H9 (cell line): ENCODE results near the gene NOP53. TPM values are rescaled to one million over a fixed set of nuclear protein-coding genes. Genes with fewer than 3 reads are reported as not detected.

ENCODE experiments used
- DNase-seq: peaks from one replicate; pipeline ENCODE4 v3.0.0-alpha.2; 2017
- H2AFZ ChIP-seq: one replicate; pipeline ENCODE4 v1.6.1; 2013; ENCODE audit warnings: mild to moderate bottlenecking, low read length, control low read depth, moderate library complexity
- H2AK5ac ChIP-seq: 2 replicates; pipeline ENCODE4 v1.6.1; 2013; ENCODE audit warnings: low read length, control low read depth, mixed read lengths; ENCODE audit not compliant: insufficient read length
- H2BK120ac ChIP-seq: one replicate; pipeline ENCODE4 v1.6.1; 2013; ENCODE audit warnings: low read depth, mild to moderate bottlenecking, low read length, control low read depth, inconsistent platforms; ENCODE audit not compliant: poor library complexity, severe bottlenecking
- H2BK12ac ChIP-seq: 2 replicates; pipeline ENCODE4 v1.6.1; 2013; ENCODE audit warnings: low read length, control low read depth, mixed read lengths, low read depth; ENCODE audit not compliant: insufficient read length
- H2BK15ac ChIP-seq: 2 replicates; pipeline ENCODE4 v1.6.1; 2013; ENCODE audit warnings: low read depth, low read length, control low read depth
- H2BK20ac ChIP-seq: one replicate; pipeline ENCODE4 v1.6.1; 2013; ENCODE audit warnings: low read depth, mild to moderate bottlenecking, low read length, control low read depth, inconsistent platforms; ENCODE audit not compliant: poor library complexity, severe bottlenecking
- H2BK5ac ChIP-seq: 2 replicates; pipeline ENCODE4 v1.6.1; 2013; ENCODE audit warnings: low read length, control low read depth, mixed read lengths; ENCODE audit not compliant: insufficient read length
- H3K14ac ChIP-seq: 2 replicates; pipeline ENCODE4 v1.6.1; 2013; ENCODE audit warnings: low read length, control low read depth; ENCODE audit not compliant: insufficient read depth
- H3K18ac ChIP-seq: 2 replicates; pipeline ENCODE4 v1.6.1; 2013; ENCODE audit warnings: low read depth, mild to moderate bottlenecking, mixed read lengths, low read length, control low read depth; ENCODE audit not compliant: insufficient read length
- H3K23ac ChIP-seq: 2 replicates; pipeline ENCODE4 v1.6.1; 2013; ENCODE audit warnings: low read length, control low read depth, mixed read lengths, low read depth; ENCODE audit not compliant: insufficient read length
- H3K23me2 ChIP-seq: 2 replicates; pipeline ENCODE4 v1.6.1; 2013; ENCODE audit warnings: low read depth, mild to moderate bottlenecking, mixed read lengths, low read length, control low read depth; ENCODE audit not compliant: insufficient read length, poor library complexity, severe bottlenecking
- H3K27ac ChIP-seq: 2 replicates; pipeline ENCODE4 v1.5.1; 2013; ENCODE audit warnings: low read length, control low read depth, mixed read lengths, low read depth; ENCODE audit not compliant: insufficient read length
- H3K27me3 ChIP-seq: 2 replicates; pipeline ENCODE4 v1.6.1; 2013; ENCODE audit warnings: low read length, control low read depth, inconsistent platforms; ENCODE audit not compliant: insufficient read depth
- H3K4ac ChIP-seq: 2 replicates; pipeline ENCODE4 v1.6.1; 2013; ENCODE audit warnings: low read depth, mild to moderate bottlenecking, control low read depth, inconsistent platforms, low read length, moderate library complexity
- H3K4me1 ChIP-seq: 2 replicates; pipeline ENCODE4 v1.6.1; 2013; ENCODE audit warnings: low read length, control low read depth, inconsistent platforms; ENCODE audit not compliant: insufficient read depth
- H3K4me2 ChIP-seq: 2 replicates; pipeline ENCODE4 v1.6.1; 2013; ENCODE audit warnings: low read length, control low read depth, mixed read lengths; ENCODE audit not compliant: insufficient read length, insufficient read depth
- H3K56ac ChIP-seq: 2 replicates; pipeline ENCODE4 v1.6.1; 2013; ENCODE audit warnings: low read depth, mild to moderate bottlenecking, mixed read lengths, low read length, control low read depth; ENCODE audit not compliant: insufficient read length
- H3K79me1 ChIP-seq: 2 replicates; pipeline ENCODE4 v1.6.1; 2013; ENCODE audit warnings: low read depth, mild to moderate bottlenecking, moderate library complexity, low read length, control low read depth, inconsistent platforms; ENCODE audit not compliant: insufficient read depth, poor library complexity, severe bottlenecking
- H3K79me2 ChIP-seq: 2 replicates; pipeline ENCODE4 v1.6.1; 2013; ENCODE audit warnings: low read length, control low read depth, inconsistent platforms; ENCODE audit not compliant: insufficient read depth
- H3K9ac ChIP-seq: 2 replicates; pipeline ENCODE4 v1.6.1; 2013; ENCODE audit warnings: low read length, control low read depth, mixed read lengths; ENCODE audit not compliant: insufficient read length; ENCODE audit errors: extremely low read depth
- H3K9me3 ChIP-seq: one replicate; pipeline ENCODE4 v1.6.1; 2013; ENCODE audit warnings: low read depth, low read length, inconsistent platforms; ENCODE audit not compliant: control insufficient read depth
- H3T11ph ChIP-seq: one replicate; pipeline ENCODE4 v1.6.1; 2013; ENCODE audit warnings: mild to moderate bottlenecking, low read length, control low read depth, inconsistent platforms
- H4K20me1 ChIP-seq: one replicate; pipeline ENCODE4 v1.6.1; 2013; ENCODE audit not compliant: control insufficient read depth, insufficient read length, insufficient read depth
- H4K5ac ChIP-seq: 2 replicates; pipeline ENCODE4 v1.6.1; 2013; ENCODE audit warnings: low read depth, mild to moderate bottlenecking, mixed read lengths, low read length, control low read depth; ENCODE audit not compliant: insufficient read length
- H4K8ac ChIP-seq: replicated peaks from 2 replicates; pipeline ENCODE4 v1.6.1; 2013; ENCODE audit warnings: low read length, control low read depth, mixed read lengths, low read depth; ENCODE audit not compliant: insufficient read length
- H4K91ac ChIP-seq: 2 replicates; pipeline ENCODE4 v1.6.1; 2013; ENCODE audit warnings: low read depth, mild to moderate bottlenecking, moderate library complexity, mixed read lengths, low read length, control low read depth; ENCODE audit not compliant: insufficient read length
- H3K27ac Mint-ChIP-seq, 3 experiments: 2 replicates in 2 of 3; 3 replicates in 1 of 3; pipeline ENCODE4 v1.8.0; 2020 to 2021; ENCODE audit warnings: mixed read lengths in 3 of 3, mild to moderate bottlenecking in 1 of 3, moderate library complexity in 1 of 3
- H3K27me3 Mint-ChIP-seq: 2 replicates; pipeline ENCODE4 v1.8.0; 2021; ENCODE audit warnings: low read depth, mild to moderate bottlenecking, moderate library complexity, mixed read lengths
- H3K36me3 Mint-ChIP-seq, 3 experiments: 2 replicates in 2 of 3; 3 replicates in 1 of 3; pipeline ENCODE4 v1.8.0; 2020 to 2021; ENCODE audit warnings: low read depth in 3 of 3, mixed read lengths in 3 of 3; ENCODE audit not compliant: insufficient read depth in 1 of 3
- H3K4me1 Mint-ChIP-seq, 2 experiments: 2 replicates each; pipeline ENCODE4 v1.8.0; 2020; ENCODE audit warnings: mixed read lengths in 2 of 2
- H3K4me3 Mint-ChIP-seq, 2 experiments: 2 replicates in 1 of 2; 3 replicates in 1 of 2; pipeline ENCODE4 v1.8.0; 2020 to 2021; ENCODE audit warnings: mild to moderate bottlenecking in 2 of 2, mixed read lengths in 2 of 2, moderate library complexity in 1 of 2
- H3K9me3 Mint-ChIP-seq, 2 experiments: 2 replicates in 1 of 2; 3 replicates in 1 of 2; pipeline ENCODE4 v1.8.0; 2020; ENCODE audit warnings: mild to moderate bottlenecking in 2 of 2, mixed read lengths in 2 of 2, moderate library complexity in 1 of 2
- CTCF ChIP-seq: fragments of 200-600 bp; sonication (generic); conservative IDR thresholded peaks from 3 replicates; pipeline ENCODE4 v1.8.0; 2021; ENCODE audit warnings: antibody characterized with exemption, mild to moderate bottlenecking
- WGBS: extraction: QIAGEN DNeasy Blood & Tissue Kit; methylation state at CpG from one replicate; pipeline ENCODE4 v1.1.7; 2013; ENCODE audit warnings: missing lambda C conversion rate, low lambda C conversion rate, mixed read lengths; ENCODE audit not compliant: insufficient read length; ENCODE audit errors: extremely low coverage; 5-methylcytosine and 5-hydroxymethylcytosine counted together
- total RNA-seq: library from RNA; stranded (reverse); gene quantifications from 2 replicates; pipeline ENCODE4 v1.2.1, GENCODE V29; 2021

The NOP53 gene
- total RNA-seq, 1 experiment from 2014 or later = 325 TPM

DNA sequence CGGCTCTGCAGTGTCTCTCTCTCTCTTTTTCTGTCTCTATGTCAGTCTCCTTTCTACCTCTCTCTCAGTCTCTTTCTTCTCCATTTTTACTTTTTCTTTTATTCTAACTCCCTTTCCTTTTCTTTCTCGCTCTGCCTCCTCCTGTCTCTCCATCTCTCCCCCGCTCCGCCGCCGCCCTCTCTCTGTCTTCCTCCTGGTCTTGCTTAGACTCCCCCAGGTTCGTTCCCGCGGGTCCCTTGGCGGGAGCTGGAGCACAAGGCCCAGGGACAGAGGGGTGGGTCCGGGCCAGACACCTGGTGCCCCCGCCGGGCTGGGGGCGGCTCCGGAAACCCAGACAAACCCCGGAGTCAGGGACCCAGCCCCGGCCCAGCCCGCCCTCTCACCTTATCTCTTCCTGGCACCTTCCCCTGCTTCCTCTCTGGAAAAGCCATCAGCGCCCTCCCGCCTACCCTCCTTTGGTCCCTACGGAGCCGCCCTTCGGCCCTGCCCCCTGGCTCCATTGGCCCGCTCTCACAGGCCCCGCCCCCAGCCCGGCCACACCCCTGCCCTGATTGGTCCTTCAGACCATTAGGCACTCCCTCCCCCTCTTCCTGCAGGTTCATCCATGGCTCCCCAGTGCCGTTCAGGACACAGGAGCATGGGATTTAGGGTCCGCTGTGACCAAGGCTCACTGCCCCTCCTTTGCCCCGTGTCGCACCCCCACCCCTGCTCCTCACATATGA is 15.4 kb upstream of the NOP53 start:
- no peaks in the 10 kb centered on the region for H3K79me2 ChIP-seq
- no peak overlapping the region for H2BK5ac ChIP-seq
- no peak overlapping the region for H3K9ac ChIP-seq

More for the DNA sequence above, 15.4 kb upstream of the NOP53 start:
- no peak overlapping the region for H3K27ac ChIP-seq
- no peak overlapping the region for H2BK12ac ChIP-seq
- H3K79me1 ChIP-seq = no peaks in the 10 kb centered on the region
- DNase-seq = peak; percentile 94
- H4K8ac ChIP-seq = no peak overlapping the region
- no peak overlapping the region for H2BK15ac ChIP-seq
- no peak overlapping the region for H2BK20ac ChIP-seq
- no CpG with 5 or more reads among the region's 30 CpGs for WGBS
- no peak overlapping the region for H3K4ac ChIP-seq
- H2AFZ ChIP-seq = no peak overlapping the region
- H3K4me3 Mint-ChIP-seq = peak overlapping the region; percentile 80 to 91
- no peaks in the 10 kb centered on the region; a peak in 1 of 5 replicates for H3K9me3 Mint-ChIP-seq
- H3K36me3 Mint-ChIP-seq = peaks cover 0 to 14% (median 10%) of the 10 kb centered on the region in 3 experiments; a peak in 6 of 7 replicates
- H2BK120ac ChIP-seq = no peak overlapping the region
- peaks cover 6% of the 10 kb centered on the region for H3K23me2 ChIP-seq
- H3T11ph ChIP-seq = no peak overlapping the region
- H3K27ac Mint-ChIP-seq = peak overlapping the region in 2 of 3 experiments; percentile 62 to 84; a peak in 4 of 7 replicates
- H3K4me1 Mint-ChIP-seq = peaks cover 11 to 13% of the 10 kb centered on the region in 2 experiments
- H3K23ac ChIP-seq = no peak overlapping the region
- no peak overlapping the region for H3K14ac ChIP-seq
- no peak overlapping the region for H4K91ac ChIP-seq
- H3K27me3 Mint-ChIP-seq = no peaks in the 10 kb centered on the region; the same call in 1 of the 2 replicates
- no peaks in the 10 kb centered on the region for H3K9me3 ChIP-seq
- H3K18ac ChIP-seq = no peak overlapping the region
- no peaks in the 10 kb centered on the region for H4K20me1 ChIP-seq
- H3K56ac ChIP-seq = no peak overlapping the region
- peaks cover 4% of the 10 kb centered on the region; the same call in 1 of the 2 replicates for H3K4me1 ChIP-seq
- H3K27me3 ChIP-seq = no peaks in the 10 kb centered on the region
- no peak overlapping the region for H2AK5ac ChIP-seq
- no peak overlapping the region for H4K5ac ChIP-seq
- TF ChIP-seq CTCF = no peak
- peak overlapping the region; percentile 30 for H3K4me2 ChIP-seq
